ENCODE measurements around the gene CYSRT1.

Gene CYSRT1

GRCh38 chr9:137272241-137273094 lies 47.5 kb downstream of the CYSRT1 start:
- DNase-seq (ENCODE audit: low read depth): no peak

- DNase-seq (ENCODE audit: low read depth): no peak
Measured at GRCh38 chr9:137273095-137273490, 48.1 kb downstream of the CYSRT1 start.

- DNase-seq (ENCODE audit: low read depth): no peak
Measured at GRCh38 chr9:137273611-137274320, 48.8 kb downstream of the CYSRT1 start.

- DNase-seq (ENCODE audit: low read depth): no peak
Measured at GRCh38 chr9:137275203-137275587, 50.2 kb downstream of the CYSRT1 start.

All from activated T-cell treated with anti-CD3 and anti-CD28 coated beads for 24 hours (primary cell).